SJSA1 (cell line): ENCODE measurements around the gene SLC35G6. TPM values are rescaled to one million over a fixed set of nuclear protein-coding genes. Genes with fewer than 3 reads are reported as not detected.

Experiments used
- DNase-seq, 2 experiments: peaks; one replicate each; pipeline ENCODE4 v3.0.0-alpha.2; 2015 to 2020; ENCODE audit warnings: low spot score in 2 of 2, low read depth in 1 of 2
- H3K27ac ChIP-seq: fragments of 250-450 bp; sonication (Bioruptor Pico); 2 replicates; pipeline ENCODE4 v1.5.1; 2020; ENCODE audit warnings: mild to moderate bottlenecking, moderate library complexity
- H3K27me3 ChIP-seq: fragments of 250-450 bp; sonication (Bioruptor Pico); replicated peaks from 2 replicates; pipeline ENCODE4 v1.5.1; 2020; ENCODE audit warnings: mild to moderate bottlenecking, moderate library complexity
- H3K36me3 ChIP-seq: fragments of 250-450 bp; sonication (Bioruptor Pico); 2 replicates; pipeline ENCODE4 v1.5.1; 2020; ENCODE audit warnings: mild to moderate bottlenecking
- H3K4me1 ChIP-seq: fragments of 250-450 bp; sonication (Bioruptor Pico); replicated peaks from 2 replicates; pipeline ENCODE4 v1.6.1; 2021; ENCODE audit warnings: mild to moderate bottlenecking
- H3K4me3 ChIP-seq: fragments of 250-450 bp; sonication (Bioruptor Pico); 2 replicates; pipeline ENCODE4 v1.5.1; 2020; ENCODE audit warnings: mild to moderate bottlenecking
- H3K9me3 ChIP-seq: fragments of 250-450 bp; sonication (Bioruptor Pico); replicated peaks from 2 replicates; pipeline ENCODE4 v1.5.1; 2020; ENCODE audit warnings: mild to moderate bottlenecking
- total RNA-seq: library from RNA; depleted of rRNA; stranded (reverse); fragments of >200 nt; shearing (Covaris generic); gene quantifications from 2 replicates; pipeline ENCODE4 v1.2.3, GENCODE V29; 2014

The SLC35G6 gene
- total RNA-seq, 1 experiment from 2014 or later, result not detected

GRCh38 chr17:7495906-7496434 lies 14.7 kb downstream of the SLC35G6 start:
- Histone ChIP-seq H3K27me3 (no peaks in the 10 kb centered on the region), H3K4me3 (no peak overlapping the region), H3K36me3 (peaks cover 85% of the 10 kb centered on the region), H3K4me1 (no peaks in the 10 kb centered on the region), H3K27ac (no peak overlapping the region), H3K9me3 (no peaks in the 10 kb centered on the region)
- DNase-seq, result no peak

GRCh38 chr17:7496470-7497183 lies 15.4 kb downstream of the SLC35G6 start:
- DNase-seq, result no peak
- H3K36me3 ChIP-seq, result peaks cover 86% of the 10 kb centered on the region

DNA sequence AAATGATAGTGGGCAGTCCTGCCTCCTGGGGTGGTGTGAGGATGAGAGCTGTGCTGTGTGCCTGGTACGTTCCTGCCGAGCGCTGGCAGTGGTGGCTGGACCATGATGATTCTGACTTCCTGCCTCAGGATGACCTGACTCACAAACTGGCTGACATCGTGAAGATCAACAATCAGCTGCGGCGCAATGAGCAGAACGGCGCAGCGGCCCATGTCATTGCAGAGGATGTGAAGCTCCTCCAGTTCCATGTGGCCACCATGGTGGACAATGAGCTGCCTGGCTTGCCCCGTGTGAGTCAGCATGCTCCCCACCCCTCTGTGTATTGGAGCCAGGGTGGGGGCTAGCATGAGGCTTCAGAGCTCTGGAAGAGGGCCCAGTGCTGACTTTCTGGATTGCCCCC lies 16.0 kb downstream of the SLC35G6 start:
- no peaks in the 10 kb centered on the region for H3K9me3 ChIP-seq
- H3K36me3 ChIP-seq, result peaks cover 86% of the 10 kb centered on the region
- no peak for DNase-seq
- no peak overlapping the region for H3K4me3 ChIP-seq
- H3K27me3 ChIP-seq, result no peaks in the 10 kb centered on the region
- no peak overlapping the region for H3K27ac ChIP-seq
- no peaks in the 10 kb centered on the region for H3K4me1 ChIP-seq

More at GRCh38 chr17:7496470-7497183, 15.4 kb downstream of the SLC35G6 start:
- no peak overlapping the region for H3K27ac ChIP-seq
- no peaks in the 10 kb centered on the region for H3K27me3 ChIP-seq
- H3K4me3 ChIP-seq, result no peak overlapping the region
- no peaks in the 10 kb centered on the region for H3K4me1 ChIP-seq
- H3K9me3 ChIP-seq, result no peaks in the 10 kb centered on the region

DNA sequence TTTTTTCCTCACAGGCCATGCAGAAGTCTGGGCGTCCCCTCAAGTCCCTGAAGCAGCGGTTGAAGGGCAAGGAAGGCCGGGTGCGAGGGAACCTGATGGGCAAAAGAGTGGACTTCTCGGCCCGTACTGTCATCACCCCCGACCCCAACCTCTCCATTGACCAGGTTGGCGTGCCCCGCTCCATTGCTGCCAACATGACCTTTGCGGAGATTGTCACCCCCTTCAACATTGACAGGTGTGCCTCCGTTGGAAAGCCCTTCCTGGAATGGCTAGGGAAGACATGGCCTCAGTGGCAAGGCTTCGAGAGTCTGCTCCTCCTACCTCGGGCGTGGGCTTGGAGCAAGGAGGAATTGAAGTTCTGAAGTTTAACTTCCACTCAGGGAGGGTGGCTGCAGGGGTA lies 16.4 kb downstream of the SLC35G6 start:
- no peak for DNase-seq
- H3K4me1 ChIP-seq, result no peaks in the 10 kb centered on the region
- no peak overlapping the region for H3K4me3 ChIP-seq
- H3K27ac ChIP-seq, result no peak overlapping the region
- no peaks in the 10 kb centered on the region for H3K9me3 ChIP-seq
- H3K27me3 ChIP-seq, result no peaks in the 10 kb centered on the region
- H3K36me3 ChIP-seq, result peaks cover 90% of the 10 kb centered on the region

DNA sequence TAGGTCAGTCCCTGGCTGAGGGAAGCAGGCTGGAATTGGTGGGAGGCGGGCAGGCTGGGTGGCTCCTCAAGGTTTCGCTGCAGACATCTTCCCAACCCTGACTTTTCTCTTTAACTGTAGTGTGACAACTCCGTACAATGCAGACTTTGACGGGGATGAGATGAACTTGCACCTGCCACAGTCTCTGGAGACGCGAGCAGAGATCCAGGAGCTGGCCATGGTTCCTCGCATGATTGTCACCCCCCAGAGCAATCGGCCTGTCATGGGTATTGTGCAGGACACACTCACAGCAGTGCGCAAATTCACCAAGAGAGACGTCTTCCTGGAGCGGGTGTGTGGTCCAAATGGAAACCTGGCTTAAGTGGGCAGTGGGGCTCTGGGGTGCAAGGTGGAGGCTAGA lies 17.9 kb downstream of the SLC35G6 start:
- Histone ChIP-seq H3K9me3 (no peaks in the 10 kb centered on the region), H3K36me3 (peaks cover 96% of the 10 kb centered on the region), H3K4me1 (no peaks in the 10 kb centered on the region), H3K27me3 (no peaks in the 10 kb centered on the region), H3K27ac (no peak overlapping the region), H3K4me3 (no peak overlapping the region)
- DNase-seq, result no peak

DNA sequence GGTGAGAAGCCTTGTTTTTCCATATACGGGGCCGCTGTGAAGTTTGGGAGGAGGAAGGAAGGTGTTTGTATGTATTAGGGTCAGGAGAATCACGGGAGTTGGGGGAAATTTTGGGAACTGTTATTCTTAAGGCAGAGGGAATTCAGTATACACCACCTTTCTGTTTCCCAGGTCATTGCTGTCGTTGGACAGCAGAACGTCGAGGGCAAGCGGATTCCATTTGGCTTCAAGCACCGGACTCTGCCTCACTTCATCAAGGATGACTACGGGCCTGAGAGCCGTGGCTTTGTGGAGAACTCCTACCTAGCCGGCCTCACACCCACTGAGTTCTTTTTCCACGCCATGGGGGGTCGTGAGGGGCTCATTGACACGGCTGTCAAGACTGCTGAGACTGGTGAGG lies 20.5 kb downstream of the SLC35G6 start:
- no peak overlapping the region for H3K4me3 ChIP-seq
- H3K9me3 ChIP-seq, result no peaks in the 10 kb centered on the region
- no peaks in the 10 kb centered on the region for H3K4me1 ChIP-seq
- H3K27ac ChIP-seq, result no peak overlapping the region
- DNase-seq, result no peak
- H3K36me3 ChIP-seq, result peaks cover 100% of the 10 kb centered on the region
- H3K27me3 ChIP-seq, result no peaks in the 10 kb centered on the region

- H3K27me3 ChIP-seq, result no peaks in the 10 kb centered on the region
- H3K36me3 ChIP-seq, result peaks cover 100% of the 10 kb centered on the region
- H3K4me3 ChIP-seq, result no peak overlapping the region
- H3K27ac ChIP-seq, result no peak overlapping the region
- H3K9me3 ChIP-seq, result no peaks in the 10 kb centered on the region
- no peak for DNase-seq
- no peaks in the 10 kb centered on the region for H3K4me1 ChIP-seq
Measured at GRCh38 chr17:7502171-7502847, 21.1 kb downstream of the SLC35G6 start.

DNA sequence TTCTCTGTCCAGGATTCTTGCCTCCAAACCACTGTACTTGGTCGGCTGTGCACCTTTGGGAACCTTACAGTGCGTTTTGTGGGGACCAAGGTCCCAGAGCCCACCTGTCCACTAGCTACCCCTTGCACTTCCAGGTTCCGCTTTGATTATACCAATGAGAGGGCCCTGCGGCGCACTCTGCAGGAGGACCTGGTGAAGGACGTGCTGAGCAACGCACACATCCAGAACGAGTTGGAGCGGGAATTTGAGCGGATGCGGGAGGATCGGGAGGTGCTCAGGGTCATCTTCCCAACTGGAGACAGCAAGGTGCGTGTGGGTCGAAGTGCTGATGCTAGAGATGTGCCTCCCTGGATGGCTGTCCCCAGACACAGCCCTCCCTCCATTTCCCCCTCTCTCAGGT lies 21.7 kb downstream of the SLC35G6 start:
- DNase-seq, result no peak
- Histone ChIP-seq H3K4me1 (no peaks in the 10 kb centered on the region), H3K9me3 (no peaks in the 10 kb centered on the region), H3K27me3 (no peaks in the 10 kb centered on the region), H3K4me3 (no peak overlapping the region), H3K36me3 (peaks cover 100% of the 10 kb centered on the region), H3K27ac (no peak overlapping the region)

DNA sequence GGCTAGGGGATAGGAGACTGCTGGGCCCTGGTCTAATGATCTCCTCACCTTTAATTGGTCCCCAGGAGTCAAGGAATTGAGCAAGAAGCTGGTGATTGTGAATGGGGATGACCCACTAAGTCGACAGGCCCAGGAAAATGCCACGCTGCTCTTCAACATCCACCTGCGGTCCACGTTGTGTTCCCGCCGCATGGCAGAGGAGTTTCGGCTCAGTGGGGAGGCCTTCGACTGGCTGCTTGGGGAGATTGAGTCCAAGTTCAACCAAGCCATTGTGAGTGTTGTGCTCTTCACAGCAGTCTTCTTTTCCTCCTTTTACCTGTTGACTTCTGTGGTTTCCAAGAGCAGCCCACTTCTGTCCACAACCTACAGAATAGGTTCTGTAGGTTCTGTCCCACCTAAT lies 22.3 kb downstream of the SLC35G6 start:
- Histone ChIP-seq H3K4me3 (no peak overlapping the region), H3K36me3 (peaks cover 100% of the 10 kb centered on the region), H3K4me1 (no peaks in the 10 kb centered on the region), H3K27me3 (no peaks in the 10 kb centered on the region), H3K27ac (no peak overlapping the region), H3K9me3 (no peaks in the 10 kb centered on the region)
- no peak for DNase-seq

DNA sequence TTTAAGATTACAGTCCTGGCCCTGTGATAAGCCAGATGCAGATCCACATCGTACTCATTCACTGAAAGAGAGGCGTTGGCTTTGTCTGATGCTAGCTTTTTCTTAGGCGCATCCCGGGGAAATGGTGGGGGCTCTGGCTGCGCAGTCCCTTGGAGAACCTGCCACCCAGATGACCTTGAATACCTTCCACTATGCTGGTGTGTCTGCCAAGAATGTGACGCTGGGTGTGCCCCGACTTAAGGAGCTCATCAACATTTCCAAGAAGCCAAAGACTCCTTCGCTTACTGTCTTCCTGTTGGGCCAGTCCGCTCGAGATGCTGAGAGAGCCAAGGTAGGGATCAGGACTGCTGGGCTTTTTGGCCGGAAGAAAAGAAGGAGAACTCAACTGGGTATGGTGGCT lies 26.9 kb downstream of the SLC35G6 start:
- no peak overlapping the region for H3K4me3 ChIP-seq

DNA sequence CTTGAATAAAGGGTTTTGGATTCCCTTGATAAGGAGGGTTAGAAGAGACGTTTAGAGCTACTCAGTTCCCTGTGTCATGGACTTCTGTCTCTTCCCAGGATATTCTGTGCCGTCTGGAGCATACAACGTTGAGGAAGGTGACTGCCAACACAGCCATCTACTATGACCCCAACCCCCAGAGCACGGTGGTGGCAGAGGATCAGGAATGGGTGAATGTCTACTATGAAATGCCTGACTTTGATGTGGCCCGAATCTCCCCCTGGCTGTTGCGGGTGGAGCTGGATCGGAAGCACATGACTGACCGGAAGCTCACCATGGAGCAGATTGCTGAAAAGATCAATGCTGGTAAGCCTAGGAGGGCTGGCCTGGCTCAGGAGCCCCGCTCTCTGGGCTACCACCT lies 27.6 kb downstream of the SLC35G6 start:
- H3K4me3 ChIP-seq, result no peak overlapping the region
- H3K4me1 ChIP-seq, result no peaks in the 10 kb centered on the region
- H3K36me3 ChIP-seq, result peaks cover 98% of the 10 kb centered on the region
- no peak overlapping the region for H3K27ac ChIP-seq
- H3K27me3 ChIP-seq, result no peaks in the 10 kb centered on the region
- no peaks in the 10 kb centered on the region for H3K9me3 ChIP-seq
- DNase-seq, result no peak

More for the DNA sequence above, 26.9 kb downstream of the SLC35G6 start:
- Histone ChIP-seq H3K4me1 (no peaks in the 10 kb centered on the region), H3K27me3 (no peaks in the 10 kb centered on the region), H3K9me3 (no peaks in the 10 kb centered on the region), H3K36me3 (peaks cover 98% of the 10 kb centered on the region), H3K27ac (no peak overlapping the region)
- no peak for DNase-seq

DNA sequence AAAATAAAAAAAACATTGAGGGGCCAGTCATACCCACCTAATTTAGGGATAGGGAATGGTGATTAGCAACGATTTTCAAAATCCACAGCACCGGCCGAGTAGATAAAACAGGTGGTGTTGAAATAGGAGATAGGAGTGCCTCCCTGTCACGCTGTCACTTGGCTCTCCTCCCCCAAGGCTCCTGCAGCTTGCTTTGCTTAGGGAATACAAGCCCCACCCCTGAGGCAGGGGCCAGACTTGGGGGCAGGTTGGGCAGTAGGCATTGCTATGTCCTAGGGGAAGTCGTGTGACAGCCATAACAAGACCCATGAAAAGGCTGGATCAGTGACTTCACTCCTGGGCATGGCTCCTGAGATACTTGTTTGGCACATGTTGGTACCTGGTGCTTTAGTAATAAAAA lies 28.7 kb downstream of the SLC35G6 start:
- no peak for DNase-seq
- Histone ChIP-seq H3K9me3 (no peaks in the 10 kb centered on the region), H3K4me1 (no peaks in the 10 kb centered on the region), H3K4me3 (no peak overlapping the region), H3K27ac (no peak overlapping the region), H3K36me3 (peaks cover 97% of the 10 kb centered on the region), H3K27me3 (no peaks in the 10 kb centered on the region)

DNA sequence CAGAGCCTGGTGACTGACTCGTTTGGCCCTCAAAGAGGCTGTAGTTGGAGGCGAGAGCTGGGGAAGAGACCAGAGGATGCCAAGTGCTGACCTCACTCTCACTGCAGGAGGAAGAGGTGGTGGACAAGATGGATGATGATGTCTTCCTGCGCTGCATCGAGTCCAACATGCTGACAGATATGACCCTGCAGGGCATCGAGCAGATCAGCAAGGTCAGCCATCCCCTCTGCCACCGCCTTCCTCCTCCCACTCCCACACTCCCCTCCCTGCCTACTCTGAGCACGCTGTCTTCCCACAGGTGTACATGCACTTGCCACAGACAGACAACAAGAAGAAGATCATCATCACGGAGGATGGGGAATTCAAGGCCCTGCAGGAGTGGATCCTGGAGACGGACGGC lies 29.9 kb downstream of the SLC35G6 start:
- no peaks in the 10 kb centered on the region for H3K4me1 ChIP-seq
- no peak for DNase-seq
- no peaks in the 10 kb centered on the region for H3K9me3 ChIP-seq
- H3K27ac ChIP-seq, result no peak overlapping the region
- H3K27me3 ChIP-seq, result no peaks in the 10 kb centered on the region
- H3K4me3 ChIP-seq, result no peak overlapping the region
- H3K36me3 ChIP-seq, result peaks cover 88% of the 10 kb centered on the region

DNA sequence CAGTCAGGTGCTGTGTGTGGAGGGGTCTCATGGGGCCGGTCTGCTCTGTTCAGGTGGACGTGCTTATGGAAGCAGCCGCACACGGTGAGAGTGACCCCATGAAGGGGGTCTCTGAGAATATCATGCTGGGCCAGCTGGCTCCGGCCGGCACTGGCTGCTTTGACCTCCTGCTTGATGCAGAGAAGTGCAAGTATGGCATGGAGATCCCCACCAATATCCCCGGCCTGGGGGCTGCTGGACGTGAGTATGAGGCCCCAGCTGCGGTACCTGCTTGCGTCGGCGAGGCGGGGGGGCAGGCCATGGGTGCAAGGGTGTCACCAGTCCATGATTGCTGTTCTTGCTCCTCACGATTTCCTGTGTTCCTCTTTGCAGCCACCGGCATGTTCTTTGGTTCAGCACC lies 30.9 kb downstream of the SLC35G6 start:
- Histone ChIP-seq H3K4me1 (no peaks in the 10 kb centered on the region), H3K27ac (no peak overlapping the region), H3K36me3 (peaks cover 78% of the 10 kb centered on the region), H3K4me3 (no peak overlapping the region), H3K27me3 (no peaks in the 10 kb centered on the region), H3K9me3 (no peaks in the 10 kb centered on the region)
- DNase-seq, result no peak
